Trophoblast cell (in vitro differentiated cells and primary cell): ENCODE results near the gene RBP7.

Experiments
- DNase-seq, 2 donors: peaks; one replicate each; pipeline ENCODE4 v3.0.0-alpha.2; 2016
- H2AFZ ChIP-seq: 2 replicates; pipeline ENCODE4 v1.6.1; 2013; ENCODE audit warnings: low read length, moderate library complexity, mild to moderate bottlenecking; ENCODE audit not compliant: insufficient read depth, poor library complexity
- H2AK5ac ChIP-seq: 2 replicates; pipeline ENCODE4 v1.6.1; 2013; ENCODE audit warnings: mild to moderate bottlenecking, low read length
- H2BK120ac ChIP-seq: 2 replicates; pipeline ENCODE4 v1.6.1; 2013; ENCODE audit warnings: low read length, mild to moderate bottlenecking, moderate library complexity; ENCODE audit not compliant: insufficient read depth, poor library complexity
- H2BK12ac ChIP-seq: 2 replicates; pipeline ENCODE4 v1.6.1; 2013; ENCODE audit warnings: mild to moderate bottlenecking, low read length, moderate library complexity
- H2BK5ac ChIP-seq: 2 replicates; pipeline ENCODE4 v1.6.1; 2013; ENCODE audit warnings: low read length, low read depth, moderate library complexity, mild to moderate bottlenecking; ENCODE audit not compliant: poor library complexity
- H3K14ac ChIP-seq: 2 replicates; pipeline ENCODE4 v1.6.1; 2013; ENCODE audit warnings: mild to moderate bottlenecking, low read length
- H3K18ac ChIP-seq: 2 replicates; pipeline ENCODE4 v1.6.1; 2013; ENCODE audit warnings: mild to moderate bottlenecking, low read length
- H3K23ac ChIP-seq: 2 replicates; pipeline ENCODE4 v1.6.1; 2013; ENCODE audit warnings: low read length
- H3K27ac ChIP-seq: 2 replicates; pipeline ENCODE4 v1.5.1; 2013; ENCODE audit warnings: low read depth, mild to moderate bottlenecking, inconsistent platforms, low read length, moderate library complexity
- H3K27me3 ChIP-seq: 2 replicates; pipeline ENCODE4 v1.6.1; 2013; ENCODE audit warnings: inconsistent platforms, mild to moderate bottlenecking, low read length, moderate library complexity; ENCODE audit not compliant: insufficient read depth
- H3K36me3 ChIP-seq, 2 experiments: 1 replicate in 1 of 2; 2 replicates in 1 of 2; pipeline ENCODE4 v1.6.1; 2013; ENCODE audit warnings: low read length in 2 of 2, mild to moderate bottlenecking in 2 of 2, moderate library complexity in 1 of 2; ENCODE audit not compliant: insufficient read depth in 2 of 2, control insufficient read depth in 1 of 2
- H3K4ac ChIP-seq: 2 replicates; pipeline ENCODE4 v1.6.1; 2013; ENCODE audit warnings: low read depth, mild to moderate bottlenecking, low read length, moderate library complexity
- H3K4me1 ChIP-seq, 2 experiments: 1 replicate in 1 of 2; 2 replicates in 1 of 2; pipeline ENCODE4 v1.6.1; 2013; ENCODE audit warnings: low read length in 2 of 2, mild to moderate bottlenecking in 2 of 2, moderate library complexity in 1 of 2; ENCODE audit not compliant: insufficient read depth in 2 of 2, control insufficient read depth in 1 of 2
- H3K4me2 ChIP-seq: 2 replicates; pipeline ENCODE4 v1.6.1; 2013; ENCODE audit warnings: inconsistent platforms, mild to moderate bottlenecking, low read length, moderate library complexity
- H3K4me3 ChIP-seq: 2 replicates; pipeline ENCODE4 v1.5.1; 2013; ENCODE audit warnings: mild to moderate bottlenecking, low read depth, low read length, inconsistent platforms
- H3K79me1 ChIP-seq: one replicate; pipeline ENCODE4 v1.6.1; 2013; ENCODE audit warnings: low read length
- H3K79me2 ChIP-seq: 2 replicates; pipeline ENCODE4 v1.6.1; 2013; ENCODE audit warnings: low read length, mild to moderate bottlenecking; ENCODE audit not compliant: control insufficient read depth, insufficient read depth, poor library complexity
- H3K9ac ChIP-seq: 2 replicates; pipeline ENCODE4 v1.6.1; 2013; ENCODE audit warnings: mild to moderate bottlenecking, low read length
- H3K9me3 ChIP-seq: 2 replicates; pipeline ENCODE4 v1.6.1; 2013; ENCODE audit warnings: low read depth, mild to moderate bottlenecking, control low read depth, inconsistent platforms, low read length; ENCODE audit not compliant: insufficient read depth
- H4K12ac ChIP-seq: 2 replicates; pipeline ENCODE4 v1.6.1; 2013; ENCODE audit warnings: low read depth, mild to moderate bottlenecking, low read length, moderate library complexity
- H4K8ac ChIP-seq: 2 replicates; pipeline ENCODE4 v1.6.1; 2013; ENCODE audit warnings: low read depth, mild to moderate bottlenecking, low read length, moderate library complexity
- H4K91ac ChIP-seq: one replicate; pipeline ENCODE4 v1.6.1; 2013; ENCODE audit warnings: low read depth, mild to moderate bottlenecking, low read length, moderate library complexity
- WGBS: extraction: QIAGEN DNeasy Blood & Tissue Kit; methylation state at CpG from one replicate; pipeline ENCODE4 v1.1.7; 2013; ENCODE audit warnings: missing lambda C conversion rate; ENCODE audit not compliant: insufficient read length, insufficient coverage; ENCODE audit errors: extremely low coverage; 5-methylcytosine and 5-hydroxymethylcytosine counted together

Gene RBP7

GRCh38 chr1:10042746-10043145, 45.7 kb downstream of the RBP7 start:
- Histone ChIP-seq H2BK5ac (no peak overlapping the region), H4K12ac (no peak overlapping the region), H3K9me3 (no peaks in the 10 kb centered on the region), H3K27me3 (no peaks in the 10 kb centered on the region), H3K9ac (no peak overlapping the region), H2AK5ac (no peak overlapping the region), H3K79me1 (no peaks in the 10 kb centered on the region), H3K4ac (no peak overlapping the region), H4K8ac (no peak overlapping the region), H3K14ac (no peak overlapping the region), H3K4me2 (no peak overlapping the region), H3K4me3 (no peak overlapping the region), H2BK120ac (no peak overlapping the region), H3K36me3 (peaks cover 4 to 6% of the 10 kb centered on the region in 2 experiments), H2AFZ (no peak overlapping the region), H3K23ac (no peak overlapping the region), H3K18ac (no peak overlapping the region), H3K4me1 (peaks cover 0 to 10% of the 10 kb centered on the region in 2 experiments), H2BK12ac (no peak overlapping the region), H3K79me2 (peaks cover 4% of the 10 kb centered on the region), H3K27ac (no peak overlapping the region), H4K91ac (no peak overlapping the region)
- WGBS, result no CpG with 5 or more reads among the region's 4 CpGs
- peak; percentile 72 to 88 for DNase-seq

DNA sequence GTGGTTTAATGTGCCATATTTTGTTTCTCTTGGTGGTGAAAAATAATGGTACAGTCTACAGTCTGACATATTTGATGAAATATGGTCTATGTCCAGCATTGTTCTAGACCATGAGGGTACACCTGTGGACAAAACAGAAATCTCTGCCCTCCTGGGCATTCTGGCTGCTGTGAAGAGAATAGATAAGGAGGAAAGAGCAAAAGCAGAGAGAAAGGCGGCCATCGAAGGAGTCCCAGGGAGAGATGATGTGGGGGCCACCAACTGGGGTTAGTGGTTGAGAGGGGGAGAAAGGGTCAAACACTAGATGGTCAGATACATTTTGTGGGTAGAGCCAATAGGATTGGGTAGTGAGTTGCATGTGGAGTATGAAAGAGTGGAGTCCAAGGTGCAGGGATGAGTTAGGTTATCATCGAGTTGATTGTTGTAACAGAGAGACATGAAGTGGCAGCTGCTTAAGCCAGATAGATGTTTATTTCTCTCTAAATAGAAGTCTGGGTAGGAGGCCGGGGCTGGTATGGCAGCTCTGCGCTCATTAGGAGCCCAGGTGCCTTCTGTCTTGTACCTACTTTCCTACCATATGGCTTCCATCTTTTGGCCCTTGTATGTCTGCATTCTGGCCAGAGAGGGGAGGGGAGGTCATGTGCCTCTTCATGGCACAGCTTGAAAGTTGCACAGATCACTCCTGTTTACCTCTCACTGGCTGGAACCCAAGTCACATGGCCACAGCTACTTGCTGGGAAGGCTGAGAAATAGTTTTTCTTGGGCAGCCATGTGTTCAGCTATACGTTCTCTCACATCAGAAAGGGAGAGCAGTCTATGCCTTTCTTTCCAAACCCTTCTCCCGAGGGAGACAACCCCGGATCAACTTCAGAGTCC, 48.7 kb downstream of the RBP7 start:
- Histone ChIP-seq H4K12ac (no peak overlapping the region), H3K79me1 (no peaks in the 10 kb centered on the region), H3K4me1 (peaks cover 0 to 10% of the 10 kb centered on the region in 2 experiments), H4K8ac (no peak overlapping the region), H3K9ac (no peak overlapping the region), H3K36me3 (peaks cover 2 to 4% of the 10 kb centered on the region in 2 experiments), H3K9me3 (no peaks in the 10 kb centered on the region), H2BK12ac (no peak overlapping the region), H3K79me2 (peaks cover 2% of the 10 kb centered on the region), H2BK5ac (no peak overlapping the region), H3K4ac (no peak overlapping the region), H3K27me3 (no peaks in the 10 kb centered on the region), H4K91ac (no peak overlapping the region), H3K4me3 (no peak overlapping the region), H2AK5ac (no peak overlapping the region), H3K14ac (no peak overlapping the region), H2AFZ (no peak overlapping the region), H3K4me2 (no peak overlapping the region), H2BK120ac (no peak overlapping the region), H3K23ac (no peak overlapping the region), H3K27ac (no peak overlapping the region), H3K18ac (no peak overlapping the region)
- no CpG with 5 or more reads among the region's 8 CpGs for WGBS
- no peak for DNase-seq

DNA sequence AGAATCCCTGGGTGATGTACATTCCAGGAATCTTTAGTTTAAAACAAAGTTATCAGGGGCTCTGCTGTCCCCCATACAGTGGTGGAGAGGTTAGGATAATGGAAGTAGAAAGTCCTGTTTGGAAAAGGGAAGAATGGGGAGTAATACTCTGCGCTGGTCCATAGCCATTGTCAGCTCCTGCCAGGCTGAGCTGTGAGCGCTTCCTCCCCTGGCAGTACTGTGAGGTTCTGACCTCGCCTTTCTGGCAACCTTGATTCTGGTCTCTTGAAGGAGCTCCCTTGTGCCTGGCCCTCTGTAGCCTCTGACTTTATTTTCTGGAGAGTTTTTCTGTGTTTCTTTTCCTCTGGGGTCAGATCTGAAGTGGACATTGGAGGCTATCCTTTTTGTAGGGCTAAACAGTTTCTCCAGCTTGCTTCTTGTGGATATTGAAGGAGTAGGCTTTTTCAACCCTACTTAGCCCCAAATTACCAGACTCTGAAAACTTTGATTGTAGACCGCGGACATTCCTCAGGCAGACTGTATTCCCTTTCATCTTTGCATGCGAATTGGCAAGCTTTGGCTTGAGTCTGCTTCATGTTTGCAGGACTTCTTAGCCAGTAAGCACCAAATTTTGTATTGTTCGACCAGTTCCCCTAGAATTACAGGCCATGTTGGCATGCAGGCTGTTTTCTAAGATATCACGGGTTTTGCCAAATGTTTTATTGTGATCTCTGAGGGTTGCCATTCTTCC, 49.5 kb downstream of the RBP7 start:
- no peak overlapping the region for H3K23ac ChIP-seq
- no peak for DNase-seq

DNA sequence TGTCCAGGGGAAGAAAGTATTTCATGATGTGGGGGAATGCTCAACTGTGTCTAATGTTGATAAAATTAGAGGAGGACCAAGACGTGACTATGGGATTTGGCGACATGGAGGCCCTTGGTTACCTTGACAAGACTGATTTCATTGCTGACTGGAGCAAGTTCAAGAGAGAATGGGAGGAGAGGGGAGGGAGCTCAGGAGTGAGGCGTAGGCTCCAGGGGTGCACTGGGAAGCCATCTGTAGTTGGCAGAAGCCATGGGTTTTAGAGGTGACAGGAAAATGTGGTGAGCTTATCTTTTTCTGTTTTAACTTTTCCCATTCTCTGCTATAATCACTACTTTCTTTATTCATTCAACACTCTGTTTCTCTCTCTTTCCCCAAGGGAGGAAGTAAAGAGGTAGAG, 51.6 kb downstream of the RBP7 start:
- WGBS, result no CpG with 5 or more reads among the region's 3 CpGs
- Histone ChIP-seq H4K12ac (no peak overlapping the region), H3K4me1 (peaks cover 0 to 10% of the 10 kb centered on the region in 2 experiments), H2AK5ac (no peak overlapping the region), H3K9ac (no peak overlapping the region), H2BK5ac (no peak overlapping the region), H3K18ac (no peak overlapping the region), H4K91ac (no peak overlapping the region), H3K27ac (no peak overlapping the region), H3K4me2 (no peak overlapping the region), H4K8ac (no peak overlapping the region), H3K27me3 (no peaks in the 10 kb centered on the region), H2BK120ac (no peak overlapping the region), H3K79me1 (no peaks in the 10 kb centered on the region), H2BK12ac (no peak overlapping the region), H3K36me3 (peaks cover 2 to 4% of the 10 kb centered on the region in 2 experiments), H3K79me2 (peaks cover 2% of the 10 kb centered on the region), H3K9me3 (no peaks in the 10 kb centered on the region), H3K4ac (no peak overlapping the region), H3K4me3 (no peak overlapping the region), H3K23ac (no peak overlapping the region), H2AFZ (no peak overlapping the region), H3K14ac (no peak overlapping the region)
- no peak for DNase-seq

More for the DNA sequence above, 49.5 kb downstream of the RBP7 start:
- no peak overlapping the region for H4K8ac ChIP-seq
- H3K9me3 ChIP-seq, result no peaks in the 10 kb centered on the region
- peaks cover 2% of the 10 kb centered on the region for H3K79me2 ChIP-seq
- H3K36me3 ChIP-seq, result peaks cover 2 to 4% of the 10 kb centered on the region in 2 experiments
- no peak overlapping the region for H2BK120ac ChIP-seq
- H2AFZ ChIP-seq, result no peak overlapping the region
- WGBS, result no CpG with 5 or more reads among the region's 8 CpGs
- H3K4me1 ChIP-seq, result peaks cover 0 to 10% of the 10 kb centered on the region in 2 experiments
- no peaks in the 10 kb centered on the region for H3K27me3 ChIP-seq
- no peak overlapping the region for H2AK5ac ChIP-seq
- H3K4me2 ChIP-seq, result no peak overlapping the region
- no peak overlapping the region for H2BK12ac ChIP-seq
- no peak overlapping the region for H3K18ac ChIP-seq
- peak overlapping the region; percentile 38 for H3K4ac ChIP-seq
- no peak overlapping the region for H4K12ac ChIP-seq
- no peak overlapping the region for H3K27ac ChIP-seq
- no peaks in the 10 kb centered on the region for H3K79me1 ChIP-seq
- H2BK5ac ChIP-seq, result no peak overlapping the region
- no peak overlapping the region for H4K91ac ChIP-seq
- no peak overlapping the region for H3K4me3 ChIP-seq
- no peak overlapping the region for H3K9ac ChIP-seq
- H3K14ac ChIP-seq, result no peak overlapping the region
